H54 (cell line): Measurements from ENCODE around the gene PLCB1.

Experiments
- DNase-seq: peaks from one replicate; pipeline ENCODE4 v3.0.0; 2011; ENCODE audit warnings: low spot score, mixed read lengths; ENCODE audit not compliant: insufficient read length
- FAIRE-seq: peaks from 3 replicates; lab custom pipeline; 2011; peaks lifted over from hg19 to GRCh38; lab: Jason Lieb, UNC
- POLR2A ChIP-seq: IDR thresholded peaks from 2 replicates; pipeline ENCODE4 v1.6.1; 2011; ENCODE audit warnings: low read depth, mild to moderate bottlenecking, low read length

PLCB1 gene

DNA sequence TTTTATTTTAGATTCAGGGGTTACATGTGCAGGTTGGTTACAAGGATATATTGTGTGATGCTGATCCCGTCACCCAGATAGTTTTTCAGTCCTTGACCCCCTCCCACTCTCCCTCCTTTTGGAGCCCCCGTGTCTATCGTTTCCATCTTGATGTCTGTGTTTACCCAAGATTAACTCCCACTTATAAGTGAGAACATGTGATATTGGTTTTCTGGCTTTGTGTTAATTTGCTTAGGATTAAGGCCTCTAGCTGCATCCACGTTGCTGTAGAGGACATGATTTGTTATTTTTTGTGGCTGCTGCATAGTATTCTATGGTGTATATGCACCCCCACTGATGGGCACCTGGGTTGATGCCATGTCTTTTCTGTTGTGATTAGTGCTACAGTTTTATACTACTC lies 178.6 kb downstream of the PLCB1 start:
- no peak for DNase-seq
- FAIRE-seq = no peak
- no peak for TF ChIP-seq POLR2A

DNA sequence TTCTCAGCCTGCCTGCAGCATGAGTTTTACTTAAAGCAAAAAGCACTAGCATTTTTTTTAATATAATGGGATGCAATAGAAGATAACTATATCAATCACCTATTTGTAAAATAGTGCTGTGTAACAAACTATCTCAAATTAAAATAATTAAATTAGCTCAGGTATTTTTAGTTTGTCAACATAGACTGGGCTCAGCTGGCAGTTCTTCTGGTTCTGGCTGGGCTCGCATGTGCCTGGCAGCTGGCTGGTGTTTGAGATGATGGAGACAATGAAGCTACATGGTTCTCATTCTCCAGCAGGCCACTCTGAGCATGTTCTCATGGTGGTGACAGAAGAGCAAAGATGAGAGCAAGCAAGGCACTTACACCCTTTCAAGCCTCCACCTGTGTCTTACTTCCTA lies 181.0 kb downstream of the PLCB1 start:
- TF ChIP-seq POLR2A = no peak
- FAIRE-seq (no peak), DNase-seq (no peak)

DNA sequence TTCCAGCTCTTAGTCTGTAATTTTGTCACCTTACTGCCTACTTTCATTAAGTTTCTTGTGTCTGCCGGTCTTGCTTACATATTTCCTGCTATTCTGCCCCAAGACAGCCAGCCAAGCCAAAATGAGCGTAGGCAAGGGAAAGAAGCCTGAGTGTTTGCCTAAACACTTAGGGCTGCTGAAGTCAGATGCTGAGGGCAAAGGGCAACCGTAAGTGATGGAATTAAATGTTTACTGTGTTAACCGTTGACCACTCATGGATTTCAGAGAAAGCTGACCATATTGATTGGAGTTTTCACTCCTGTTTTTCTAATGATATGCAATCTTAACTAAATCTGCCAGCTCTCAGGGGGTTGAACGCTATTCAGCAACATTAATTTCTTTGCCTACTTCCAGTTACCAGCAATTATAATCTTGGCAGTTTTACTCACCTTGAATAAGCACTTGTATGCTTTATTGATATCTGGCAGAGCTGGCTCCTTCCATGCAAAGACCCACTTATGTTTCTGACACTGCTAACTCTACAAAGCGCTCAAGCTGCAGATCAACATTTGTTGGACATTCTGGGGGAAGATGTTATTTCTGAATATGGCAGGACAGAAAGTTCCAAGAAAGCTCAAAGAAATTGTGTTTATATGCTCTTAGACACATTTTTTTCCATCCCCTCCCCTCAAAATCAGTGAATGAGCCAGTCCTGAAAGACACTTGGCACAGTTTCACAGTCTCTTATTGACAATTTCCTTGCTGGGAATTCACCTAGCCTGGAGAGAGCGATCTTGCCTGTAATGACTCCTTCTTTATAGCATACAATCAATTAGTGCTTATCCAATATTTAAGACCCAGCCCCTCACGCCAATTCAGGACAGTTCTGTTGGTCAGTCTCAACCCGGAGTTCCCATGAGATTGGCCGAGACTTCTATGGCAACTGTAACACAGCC lies 183.8 kb downstream of the PLCB1 start:
- DNase-seq (no peak), FAIRE-seq (no peak)
- no peak for TF ChIP-seq POLR2A

GRCh38 chr20:8317448-8317847 lies 185.4 kb downstream of the PLCB1 start:
- TF ChIP-seq POLR2A = no peak
- FAIRE-seq = no peak
- no peak for DNase-seq

- no peak for FAIRE-seq
- no peak for TF ChIP-seq POLR2A
These were observed 187.0 kb downstream of the PLCB1 start for GRCh38 chr20:8318965-8319625.

DNA sequence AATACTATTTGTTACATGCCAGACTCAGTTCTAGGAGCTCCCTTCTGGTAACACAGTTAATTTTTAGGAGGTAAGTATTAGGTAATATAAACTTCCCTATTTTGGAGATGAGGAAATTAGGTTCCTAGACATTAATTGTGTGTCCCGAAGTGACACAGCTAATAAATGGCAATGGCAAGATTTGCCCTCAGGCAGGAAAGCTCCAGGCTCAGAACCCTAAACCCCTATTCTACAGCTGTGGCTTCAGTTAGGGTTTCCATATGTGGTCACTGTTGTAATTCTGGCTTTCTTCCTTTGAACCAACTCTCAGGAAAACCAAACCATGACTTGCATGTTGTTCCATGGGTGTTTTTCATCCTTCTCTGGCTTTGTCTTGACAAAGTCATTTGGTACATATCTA lies 188.2 kb downstream of the PLCB1 start:
- FAIRE-seq (no peak), DNase-seq (no peak)
- no peak for TF ChIP-seq POLR2A

More at GRCh38 chr20:8318965-8319625, 187.0 kb downstream of the PLCB1 start:
- DNase-seq = no peak

DNA sequence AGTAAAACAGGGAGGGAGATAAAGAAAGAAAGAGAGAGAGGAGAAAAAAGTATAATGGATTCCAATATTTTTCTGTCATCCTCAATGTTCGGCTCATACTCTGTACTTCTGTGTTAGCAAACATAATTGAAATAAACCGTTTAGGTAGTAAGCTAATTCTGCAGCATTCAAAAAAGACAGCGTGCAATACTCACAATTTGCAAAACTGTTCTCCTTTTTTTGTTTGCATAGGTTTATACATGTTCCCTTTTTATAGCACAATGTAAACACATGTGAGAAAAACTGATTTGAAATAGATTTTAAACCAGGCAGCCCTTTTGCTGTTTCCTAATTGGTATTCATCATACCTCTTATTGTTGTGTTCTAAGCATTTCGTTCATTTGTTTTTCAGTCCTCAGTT lies 188.9 kb downstream of the PLCB1 start:
- FAIRE-seq = no peak
- no peak for TF ChIP-seq POLR2A

GRCh38 chr20:8322662-8323217 lies 190.7 kb downstream of the PLCB1 start:
- FAIRE-seq = no peak

More for the DNA sequence above, 188.9 kb downstream of the PLCB1 start:
- no peak for DNase-seq

GRCh38 chr20:8326191-8326590 lies 194.1 kb downstream of the PLCB1 start:
- TF ChIP-seq POLR2A = no peak
- DNase-seq (no peak), FAIRE-seq (no peak)

More at GRCh38 chr20:8322662-8323217, 190.7 kb downstream of the PLCB1 start:
- DNase-seq = no peak
- no peak for TF ChIP-seq POLR2A

DNA sequence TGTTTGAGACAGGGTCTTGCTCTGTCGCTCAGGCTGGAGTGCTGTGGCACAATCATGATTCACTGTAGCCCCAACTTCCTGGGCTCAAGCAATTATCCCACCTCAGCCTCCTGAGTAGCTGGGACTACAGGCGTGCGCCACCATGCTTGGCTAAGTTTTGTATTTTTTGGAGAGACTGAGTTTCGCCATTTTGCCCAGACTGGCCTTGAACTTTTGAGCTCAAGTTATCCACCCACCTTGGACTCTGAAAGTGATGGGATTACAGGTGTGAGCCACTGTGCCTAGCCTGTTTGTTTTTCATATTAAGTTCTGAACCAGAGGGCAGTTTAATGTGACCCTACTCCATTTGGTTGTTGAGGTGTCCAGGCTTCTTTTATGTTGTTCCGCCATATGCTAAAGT lies 194.8 kb downstream of the PLCB1 start:
- TF ChIP-seq POLR2A = no peak
- FAIRE-seq = no peak
- DNase-seq = no peak

DNA sequence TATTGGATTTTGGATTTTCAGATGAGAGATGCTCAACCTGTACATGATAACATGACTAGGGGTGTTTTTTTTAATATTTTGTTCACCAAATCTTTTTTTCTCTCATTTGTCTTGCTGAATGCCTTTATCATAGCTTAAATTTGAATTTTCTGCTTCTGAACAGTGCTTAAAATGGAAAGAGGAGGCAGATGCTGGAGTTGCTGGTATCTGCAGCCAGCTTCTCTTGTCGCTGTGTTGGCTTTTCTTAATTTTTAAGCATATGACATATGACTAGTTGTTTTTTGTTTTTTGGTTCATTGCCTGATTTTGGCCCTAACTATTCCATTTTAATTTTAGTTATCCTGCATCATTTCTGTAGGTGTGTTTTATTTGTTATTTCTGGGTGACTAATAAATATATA lies 196.1 kb downstream of the PLCB1 start:
- FAIRE-seq (no peak), DNase-seq (no peak)
- TF ChIP-seq POLR2A = no peak

- TF ChIP-seq POLR2A = no peak
- no peak for FAIRE-seq
- DNase-seq = no peak
These were observed 198.3 kb downstream of the PLCB1 start for GRCh38 chr20:8330319-8330784.

DNA sequence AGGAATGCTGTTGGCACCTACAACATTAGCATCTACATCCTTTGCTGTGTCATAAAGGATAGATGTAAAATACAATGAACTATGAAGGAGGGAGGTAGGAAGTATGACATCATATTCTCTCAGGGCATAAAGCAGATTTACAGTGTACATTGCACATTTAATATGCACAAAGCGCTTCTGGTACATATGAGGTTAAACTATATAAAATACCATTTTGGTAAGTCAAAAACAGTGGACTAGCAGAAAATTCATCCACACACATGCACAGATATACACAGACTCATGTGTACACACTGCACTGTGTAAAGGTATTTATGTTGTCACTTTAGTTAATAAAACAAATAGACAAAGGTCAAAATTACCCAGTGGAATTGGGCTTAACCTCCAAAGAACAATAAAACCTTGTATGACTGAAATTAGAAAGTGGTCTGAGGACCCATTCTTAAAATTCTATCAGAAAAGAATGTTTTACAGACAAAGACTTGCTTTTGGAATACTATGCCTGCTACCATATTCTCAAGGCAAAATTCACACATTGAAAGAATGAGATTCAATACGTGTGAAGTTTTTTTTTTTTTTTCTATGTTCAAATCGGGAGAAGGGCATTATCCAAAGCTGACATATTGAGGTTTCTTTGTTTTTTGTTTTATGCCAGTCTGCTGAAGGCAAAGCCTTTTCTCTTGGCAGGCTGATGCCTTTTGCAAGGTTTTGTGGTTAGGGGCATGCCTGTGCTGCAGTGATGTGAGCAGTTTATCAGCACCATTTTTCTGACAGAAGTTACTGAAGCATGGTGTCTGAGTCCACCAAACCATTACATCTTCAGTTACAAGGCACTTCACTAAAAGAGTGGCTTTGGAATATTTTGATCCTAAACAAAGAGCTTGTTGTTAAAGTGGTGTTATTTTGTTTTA lies 199.0 kb downstream of the PLCB1 start:
- FAIRE-seq (no peak), DNase-seq (no peak)
- no peak for TF ChIP-seq POLR2A
